Mucosa of gallbladder (tissue), 1 donor: Measurements from ENCODE around the gene ZNF142. TPM values are rescaled to one million over a fixed set of nuclear protein-coding genes. Genes with fewer than 3 reads are reported as not detected.

Experiments
- total RNA-seq: library from RNA; stranded (reverse); gene quantifications from one replicate; pipeline ENCODE4 v1.2.1, GENCODE V29; 2021
- donor health status: DM: no; HTN: no; CAD: no.

The ZNF142 gene
- total RNA-seq, 1 donor from 2014 or later = 32.8 TPM

Other genes starting within 250 kb of the ZNF142 start
- gene VIL1, start 240.5 kb downstream of the ZNF142 start, total RNA-seq = 328 TPM
- gene USP37, start 91.3 kb downstream of the ZNF142 start, total RNA-seq = 12.0 TPM
- gene CNOT9, start 90.8 kb downstream of the ZNF142 start, total RNA-seq = 27.6 TPM
- gene PLCD4, start 51.7 kb downstream of the ZNF142 start, total RNA-seq = 0.49 TPM
- gene BCS1L, start 60 bp upstream of the ZNF142 start, total RNA-seq = 36.4 TPM
- 28.1 TPM for gene RNF25, start 12.4 kb upstream of the ZNF142 start, total RNA-seq
- 71.1 TPM for gene STK36, start 12.5 kb upstream of the ZNF142 start, total RNA-seq
- gene TTLL4, start 51.2 kb upstream of the ZNF142 start, total RNA-seq = 33.7 TPM
- gene CYP27A1, start 122.5 kb upstream of the ZNF142 start, total RNA-seq = 20.4 TPM
- not detected for gene PRKAG3, start 172.2 kb upstream of the ZNF142 start, total RNA-seq
- gene WNT6, start 200.2 kb upstream of the ZNF142 start, total RNA-seq = 1.5 TPM
- gene WNT10A, start 221.2 kb upstream of the ZNF142 start, total RNA-seq = 0.12 TPM